Spleen (tissue), 7 donors: ENCODE data around the gene CHCHD3.

Experiments
- CTCF ChIP-seq, 11 experiments: fragments of 200-600 bp in 7 of 11; fragments of 450-650 bp in 4 of 11; sonication (generic) in 4 of 11; IDR thresholded peaks in 8 of 11; conservative IDR thresholded peaks in 3 of 11; 1 replicate in 7 of 11; 2 replicates in 4 of 11; pipeline versions ENCODE4 v1.4.0 to v1.8.0; 2016 to 2021; ENCODE audit warnings: antibody characterized with exemption in 11 of 11, inconsistent platforms in 4 of 11, mild to moderate bottlenecking in 1 of 11
- POLR2A ChIP-seq, 3 donors: fragments of 450-650 bp; IDR thresholded peaks; one replicate each; pipeline ENCODE4 v1.5.1; 2017; ENCODE audit warnings: antibody characterized with exemption in 3 of 3, mild to moderate bottlenecking in 1 of 3
- POLR2AphosphoS5 ChIP-seq, 3 donors: sonication (generic); formaldehyde crosslinking; IDR thresholded peaks; one replicate each; pipeline ENCODE4 v1.5.1; 2017; ENCODE audit warnings: antibody characterized with exemption in 3 of 3
- donor health status: DM: no; HTN: no; CAD: no; lungs with moderate emphysema.
- donor health status: DM: no; HTN: no; CAD: no.
- donor health status: DM: no; HTN: no; CAD: no.

DNA sequence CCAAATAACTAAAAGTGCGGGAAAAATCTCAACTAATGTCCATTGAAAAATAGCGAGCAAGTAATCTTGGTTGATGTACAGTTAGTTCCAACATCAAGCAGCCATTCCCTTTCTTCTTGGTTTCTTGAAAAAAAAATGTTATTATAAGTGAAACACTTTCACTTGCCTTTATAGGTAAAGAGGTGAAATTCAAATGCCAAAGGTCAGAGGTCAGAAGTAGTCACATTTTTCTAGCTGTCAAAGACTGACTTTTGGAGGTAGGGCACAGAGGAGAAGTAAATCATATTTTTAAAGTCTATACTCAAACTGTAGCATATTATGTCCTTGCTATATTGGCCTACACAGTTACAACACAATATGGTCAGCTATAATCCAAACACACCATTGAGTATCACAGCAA lies 62.3 kb downstream of the CHCHD3 start:
- no peak for TF ChIP-seq CTCF (IDR thresholded peaks at IDR 0.05 in 8 of 11, conservative IDR thresholded peaks at IDR 0.05 in 3 of 11)
- no peak for TF ChIP-seq POLR2AphosphoS5 (IDR thresholded peaks at IDR 0.05)
- TF ChIP-seq POLR2A (IDR thresholded peaks at IDR 0.05) = no peak
